SK-N-SH (cell line): ENCODE measurements around the gene PRKG1. TPM values are rescaled to one million over a fixed set of nuclear protein-coding genes. Genes with fewer than 3 reads are reported as not detected.
A peak's percentile ranks its signal among the peaks of the same experiment; 100 is the strongest.

ENCODE experiments used
- CTCF ChIA-PET: fragments of 300-600, 350-600 bp; formaldehyde crosslinking; extraction: SDS; loops from one replicate; lab custom pipeline; 2021; lab: Yijun Ruan, JAX
- POLR2A ChIA-PET: fragments of 350-600 bp; sonication (Branson Sonifier 250); formaldehyde crosslinking; extraction: SDS; loops from one replicate; lab custom pipeline; 2020; ENCODE audit warnings: antibody characterized with exemption, inconsistent platforms; lab: Yijun Ruan, JAX
- DNase-seq: peaks from one replicate; pipeline ENCODE4 v3.0.0; 2012
- H2AFZ ChIP-seq: fragments of 200-600 bp; sonication (generic); 2 replicates; pipeline ENCODE4 v1.8.1; 2016; ENCODE audit warnings: antibody characterized with exemption, mild to moderate bottlenecking, low read depth
- H3F3A ChIP-seq: fragments of 200-600 bp; sonication (generic); replicated peaks from 2 replicates; pipeline ENCODE3; 2016; ENCODE audit warnings: antibody characterized with exemption, mild to moderate bottlenecking; ENCODE audit not compliant: insufficient read depth
- H3K27ac ChIP-seq, 2 experiments: fragments of 200-500 bp in 1 of 2; fragments of 200-600 bp in 1 of 2; sonication (Bioruptor generic) in 1 of 2; sonication (generic), shearing (Covaris generic) in 1 of 2; 2 replicates each; pipeline versions ENCODE4 v1.5.1 to v1.6.1; 2014 to 2016; ENCODE audit warnings: low read depth in 2 of 2, inconsistent platforms in 1 of 2, low read length in 1 of 2, mild to moderate bottlenecking in 1 of 2, mixed read lengths in 1 of 2
- H3K27me3 ChIP-seq: fragments of 200-600 bp; sonication (generic), shearing (Covaris generic); 2 replicates; pipeline ENCODE4 v1.6.1; 2016; ENCODE audit warnings: mixed run types; ENCODE audit not compliant: insufficient read depth
- H3K36me3 ChIP-seq, 2 experiments: fragments of 200-500 bp in 1 of 2; fragments of 200-600 bp in 1 of 2; sonication (Bioruptor generic) in 1 of 2; sonication (generic) in 1 of 2; replicated peaks in 1 of 2; 2 replicates each; pipeline versions ENCODE3 to v1.5.1; 2014 to 2016; ENCODE audit warnings: low read length in 1 of 2, mild to moderate bottlenecking in 1 of 2; ENCODE audit not compliant: insufficient read depth in 2 of 2, control insufficient read depth in 1 of 2
- H3K4me1 ChIP-seq, 2 experiments: fragments of 200-500 bp in 1 of 2; fragments of 200-600 bp in 1 of 2; sonication (Bioruptor generic) in 1 of 2; sonication (generic), shearing (Covaris generic) in 1 of 2; 2 replicates each; pipeline versions ENCODE4 v1.5.1 to v1.6.1; 2014 to 2016; ENCODE audit warnings: low read depth in 1 of 2, low read length in 1 of 2, mixed run types in 1 of 2; ENCODE audit not compliant: insufficient read depth in 2 of 2, control insufficient read depth in 1 of 2
- H3K4me2 ChIP-seq: fragments of 200-600 bp; sonication (generic), shearing (Covaris generic); 2 replicates; pipeline ENCODE4 v1.6.1; 2017; ENCODE audit warnings: mixed run types
- H3K4me3 ChIP-seq, 2 experiments: fragments of 200-500 bp in 1 of 2; fragments of 200-600 bp in 1 of 2; sonication (Bioruptor generic) in 1 of 2; sonication (generic), shearing (Covaris generic) in 1 of 2; 2 replicates each; pipeline versions ENCODE4 v1.5.1 to v1.8.1; 2014 to 2016; ENCODE audit warnings: low read depth in 2 of 2, inconsistent platforms in 1 of 2, low read length in 1 of 2, mild to moderate bottlenecking in 1 of 2, mixed read lengths in 1 of 2, moderate library complexity in 1 of 2
- H3K79me2 ChIP-seq: fragments of 200-600 bp; sonication (generic); 2 replicates; pipeline ENCODE4 v1.8.1; 2017; ENCODE audit warnings: mild to moderate bottlenecking; ENCODE audit not compliant: insufficient read depth
- H3K9ac ChIP-seq: fragments of 200-600 bp; sonication (generic); 2 replicates; pipeline ENCODE4 v1.6.1; 2017; ENCODE audit warnings: mixed run types
- H3K9me2 ChIP-seq: fragments of 200-600 bp; sonication (generic); 2 replicates; pipeline ENCODE4 v1.6.1; 2017; ENCODE audit warnings: mixed run types
- H3K9me3 ChIP-seq: fragments of 200-600 bp; sonication (generic); 2 replicates; pipeline ENCODE4 v1.6.1; 2017; ENCODE audit warnings: mixed run types, mild to moderate bottlenecking, moderate library complexity
- H4K20me1 ChIP-seq: fragments of 200-600 bp; sonication (generic); 2 replicates; pipeline ENCODE4 v1.6.1; 2017; ENCODE audit warnings: mild to moderate bottlenecking, mixed run types; ENCODE audit not compliant: insufficient read depth
- ELF1 ChIP-seq: IDR thresholded peaks from 2 replicates; pipeline ENCODE4 v1.4.0; 2012
- EP300 ChIP-seq, 2 experiments: IDR thresholded peaks; 2 replicates each; pipeline versions ENCODE4 v1.4.0 to v1.6.1; 2012; ENCODE audit warnings: borderline replicate concordance in 1 of 2, low read depth in 1 of 2, low read length in 1 of 2
- FOSL2 ChIP-seq: IDR thresholded peaks from 2 replicates; pipeline ENCODE4 v1.4.0; 2012; ENCODE audit warnings: low read depth, mild to moderate bottlenecking, moderate library complexity, borderline replicate concordance
- FOXM1 ChIP-seq: IDR thresholded peaks from 2 replicates; pipeline ENCODE4 v1.4.0; 2012; ENCODE audit warnings: low read depth, mild to moderate bottlenecking
- GABPA ChIP-seq: IDR thresholded peaks from 2 replicates; pipeline ENCODE4 v1.4.0; 2012; ENCODE audit warnings: low read depth, mild to moderate bottlenecking
- GATA2 ChIP-seq: sonication (generic); formaldehyde crosslinking; IDR thresholded peaks from 2 replicates; pipeline ENCODE4 v1.5.0; 2020; ENCODE audit warnings: mild to moderate bottlenecking, missing genetic modification reagents
- JUND ChIP-seq: IDR thresholded peaks from 2 replicates; pipeline ENCODE4 v1.4.0; 2012
- MXI1 ChIP-seq: IDR thresholded peaks from 2 replicates; pipeline ENCODE4 v1.6.1; 2012; ENCODE audit warnings: mild to moderate bottlenecking, low read depth, low read length, improper control_type of control experiment
- NFIC ChIP-seq: IDR thresholded peaks from 2 replicates; pipeline ENCODE4 v1.4.0; 2012; ENCODE audit warnings: borderline replicate concordance
- NRF1 ChIP-seq: IDR thresholded peaks from 2 replicates; pipeline ENCODE4 v1.6.1; 2012; ENCODE audit warnings: low read depth, mild to moderate bottlenecking, low read length
- POLR2AphosphoS5 ChIP-seq: IDR thresholded peaks from 2 replicates; pipeline ENCODE4 v1.6.1; 2012; ENCODE audit warnings: low read depth, low read length
- RCOR1 ChIP-seq: fragments of 150-350 bp; IDR thresholded peaks from 2 replicates; pipeline ENCODE4 v1.6.1; 2017; ENCODE audit warnings: antibody characterized with exemption, low read length
- RXRA ChIP-seq: IDR thresholded peaks from 2 replicates; pipeline ENCODE4 v1.4.0; 2012; ENCODE audit warnings: low read depth, mild to moderate bottlenecking, borderline replicate concordance
- TAF1 ChIP-seq: IDR thresholded peaks from 2 replicates; pipeline ENCODE4 v1.6.1; 2012; ENCODE audit warnings: low read depth, mild to moderate bottlenecking, low read length, moderate library complexity, borderline replicate concordance
- TEAD4 ChIP-seq: IDR thresholded peaks from 2 replicates; pipeline ENCODE4 v1.4.0; 2012; ENCODE audit warnings: mild to moderate bottlenecking, borderline replicate concordance; ENCODE audit not compliant: insufficient read depth
- WGBS: methylation state at CpG from one replicate; pipeline ENCODE4 v1.1.6; 2017; ENCODE audit warnings: low lambda C conversion rate; 5-methylcytosine and 5-hydroxymethylcytosine counted together
- polyA plus RNA-seq, 3 experiments: library from polyadenylated mRNA; depleted of rRNA; stranded (reverse); fragments of >200 nt; gene quantifications; 2 replicates each; pipeline ENCODE4 v1.2.3, GENCODE V29; 2012
- TF ChIP-seq, protein P1 (sequence below): IDR thresholded peaks from 2 replicates; pipeline ENCODE4; 2012
- TF ChIP-seq, protein P2 (sequence below): IDR thresholded peaks from 2 replicates; pipeline ENCODE4 v1.4.0; 2012; ENCODE audit warnings: low read depth, borderline replicate concordance
- TF ChIP-seq, protein P3 (sequence below): fragments of 150-350 bp; IDR thresholded peaks from 2 replicates; pipeline ENCODE4 v1.6.1; 2017; ENCODE audit warnings: antibody characterized with exemption, low read length, low read depth, borderline replicate concordance

Gene PRKG1
- polyA plus RNA-seq, 1 of the 3 experiments (the other 2 are of a cell fraction) = 4.1 TPM

DNA sequence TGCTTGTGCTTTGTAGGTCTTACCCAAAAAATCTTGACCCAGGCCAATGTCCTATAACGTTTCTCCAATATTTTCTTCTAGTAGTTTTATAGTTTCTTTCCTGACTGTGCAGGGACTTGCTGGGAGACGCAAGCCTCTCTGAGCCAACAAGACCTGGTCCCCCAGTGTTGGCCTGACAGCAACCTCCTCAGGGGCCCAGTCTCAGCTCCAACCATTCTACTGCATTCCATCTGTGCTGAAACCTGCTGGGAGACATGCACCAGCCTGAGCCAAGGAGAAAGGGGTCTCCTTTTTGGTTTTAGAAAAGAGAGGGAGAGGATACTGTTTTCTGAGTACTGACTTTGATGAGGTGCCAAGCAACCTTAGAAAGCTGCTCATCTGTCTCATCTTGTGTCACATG lies 251.4 kb downstream of the PRKG1 start:
- Histone ChIP-seq H3K9ac (no peak overlapping the region), H3K36me3 (no peaks in the 10 kb centered on the region), H3K4me1 (peaks cover 0 to 6% of the 10 kb centered on the region in 2 experiments; a peak in 1 of 4 replicates), H3K4me2 (no peak overlapping the region), H3K4me3 (no peak overlapping the region), H3F3A (no peaks in the 10 kb centered on the region), H2AFZ (no peak overlapping the region), H3K27ac (no peak overlapping the region), H3K9me3 (no peaks in the 10 kb centered on the region), H3K9me2 (no peaks in the 10 kb centered on the region), H4K20me1 (no peaks in the 10 kb centered on the region), H3K79me2 (no peaks in the 10 kb centered on the region), H3K27me3 (no peaks in the 10 kb centered on the region)
- TF ChIP-seq GABPA = no peak
- TF ChIP-seq POLR2AphosphoS5 = no peak
- TF ChIP-seq RXRA = no peak
- no peak for TF ChIP-seq EP300 (IDR thresholded peaks at IDR 0.05; ENCODE audit: borderline replicate concordance in 1 of 2, low read depth in 1 of 2, low read length in 1 of 2)
- no peak for TF ChIP-seq NRF1
- TF ChIP-seq JUND = no peak
- no peak for TF ChIP-seq FOSL2
- no peak for TF ChIP-seq TAF1
- TF ChIP-seq NFIC = no peak
- no peak for TF ChIP-seq FOXM1
- no peak for TF ChIP-seq ELF1
- DNase-seq = no peak
- CTCF ChIA-PET = no interaction called here
- 83% methylated on average over 2 of the region's 2 CpGs for WGBS
- POLR2A ChIA-PET = no interaction called here

DNA sequence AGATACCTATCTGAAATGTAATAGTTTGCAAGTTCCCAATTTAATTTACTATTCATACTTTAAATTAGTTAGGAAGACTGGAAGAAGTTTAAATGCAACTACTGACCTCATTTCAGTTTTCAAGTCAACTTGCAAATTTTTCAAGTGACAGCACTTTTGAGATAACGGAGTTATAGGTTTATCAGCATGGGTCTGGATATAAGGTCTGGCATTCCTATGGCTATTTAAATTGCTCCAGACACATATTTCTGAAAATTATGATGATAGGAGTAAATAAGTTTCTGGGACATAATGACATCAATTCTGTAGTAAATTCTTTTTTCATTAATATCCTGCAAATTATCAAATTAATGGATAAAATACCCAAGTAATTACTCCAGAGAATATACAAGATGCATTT lies 251.9 kb downstream of the PRKG1 start:
- Histone ChIP-seq H3K27me3 (no peaks in the 10 kb centered on the region), H3K79me2 (no peaks in the 10 kb centered on the region), H4K20me1 (no peaks in the 10 kb centered on the region), H3K4me3 (no peak overlapping the region), H3K36me3 (no peaks in the 10 kb centered on the region), H3K4me1 (peaks cover 0 to 6% of the 10 kb centered on the region in 2 experiments; a peak in 1 of 4 replicates), H3K9me3 (no peaks in the 10 kb centered on the region), H3K4me2 (no peak overlapping the region), H3K9me2 (no peaks in the 10 kb centered on the region), H3F3A (no peaks in the 10 kb centered on the region), H2AFZ (no peak overlapping the region), H3K9ac (no peak overlapping the region), H3K27ac (no peak overlapping the region)
- ChIA-PET POLR2A (no interaction called here), CTCF (interaction anchor here (0.9 kb wide), 1 partner anchor 11 kb away, joined by 3 read pairs; no protein-coding TSS in a partner anchor)
- TF ChIP-seq RCOR1 = peak; percentile 21; the same call in 1 of the 2 replicates
- no peak for TF ChIP-seq ELF1
- DNase-seq = no peak
- WGBS = 72% methylated on average over 1 of the region's 1 CpG

DNA sequence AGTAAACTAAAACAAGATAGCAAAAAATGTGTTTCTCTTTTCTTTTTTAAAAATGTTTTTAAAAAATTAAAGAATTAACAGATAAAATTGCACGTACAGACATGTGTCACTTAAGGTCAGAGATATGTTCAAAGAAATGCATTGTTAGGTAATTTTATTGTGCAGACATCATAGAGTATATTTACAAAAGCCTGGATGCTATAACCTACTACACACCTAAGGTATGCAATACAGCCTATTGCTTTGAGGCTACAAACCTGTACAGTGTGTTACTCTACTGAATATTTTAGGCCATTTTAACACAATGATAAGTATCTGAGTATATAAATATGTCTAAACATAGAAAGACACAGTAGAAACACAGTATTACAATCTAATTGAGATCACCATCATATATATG lies 253.1 kb downstream of the PRKG1 start:
- no peak overlapping the region for H2AFZ ChIP-seq
- no peak overlapping the region for H3K27ac ChIP-seq
- no peaks in the 10 kb centered on the region for H3K9me3 ChIP-seq
- no peaks in the 10 kb centered on the region for H3K36me3 ChIP-seq
- 88% methylated on average over 1 of the region's 1 CpG for WGBS
- no peak overlapping the region for H3K9ac ChIP-seq
- H4K20me1 ChIP-seq = no peaks in the 10 kb centered on the region
- TF ChIP-seq, protein P1, sequence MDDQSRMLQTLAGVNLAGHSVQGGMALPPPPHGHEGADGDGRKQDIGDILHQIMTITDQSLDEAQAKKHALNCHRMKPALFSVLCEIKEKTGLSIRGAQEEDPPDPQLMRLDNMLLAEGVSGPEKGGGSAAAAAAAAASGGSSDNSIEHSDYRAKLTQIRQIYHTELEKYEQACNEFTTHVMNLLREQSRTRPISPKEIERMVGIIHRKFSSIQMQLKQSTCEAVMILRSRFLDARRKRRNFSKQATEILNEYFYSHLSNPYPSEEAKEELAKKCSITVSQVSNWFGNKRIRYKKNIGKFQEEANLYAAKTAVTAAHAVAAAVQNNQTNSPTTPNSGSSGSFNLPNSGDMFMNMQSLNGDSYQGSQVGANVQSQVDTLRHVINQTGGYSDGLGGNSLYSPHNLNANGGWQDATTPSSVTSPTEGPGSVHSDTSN = no peak
- TF ChIP-seq MXI1 (no peak), ELF1 (no peak), TEAD4 (no peak), GATA2 (CRISPR knock-in tag) (no peak), FOSL2 (no peak)
- TF ChIP-seq, protein P2, sequence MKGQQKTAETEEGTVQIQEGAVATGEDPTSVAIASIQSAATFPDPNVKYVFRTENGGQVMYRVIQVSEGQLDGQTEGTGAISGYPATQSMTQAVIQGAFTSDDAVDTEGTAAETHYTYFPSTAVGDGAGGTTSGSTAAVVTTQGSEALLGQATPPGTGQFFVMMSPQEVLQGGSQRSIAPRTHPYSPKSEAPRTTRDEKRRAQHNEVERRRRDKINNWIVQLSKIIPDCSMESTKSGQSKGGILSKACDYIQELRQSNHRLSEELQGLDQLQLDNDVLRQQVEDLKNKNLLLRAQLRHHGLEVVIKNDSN = no peak
- TF ChIP-seq, protein P3, sequence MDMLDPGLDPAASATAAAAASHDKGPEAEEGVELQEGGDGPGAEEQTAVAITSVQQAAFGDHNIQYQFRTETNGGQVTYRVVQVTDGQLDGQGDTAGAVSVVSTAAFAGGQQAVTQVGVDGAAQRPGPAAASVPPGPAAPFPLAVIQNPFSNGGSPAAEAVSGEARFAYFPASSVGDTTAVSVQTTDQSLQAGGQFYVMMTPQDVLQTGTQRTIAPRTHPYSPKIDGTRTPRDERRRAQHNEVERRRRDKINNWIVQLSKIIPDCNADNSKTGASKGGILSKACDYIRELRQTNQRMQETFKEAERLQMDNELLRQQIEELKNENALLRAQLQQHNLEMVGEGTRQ = no peak
- no peaks in the 10 kb centered on the region for H3K79me2 ChIP-seq
- H3K9me2 ChIP-seq = no peaks in the 10 kb centered on the region
- no peak overlapping the region for H3K4me2 ChIP-seq
- H3F3A ChIP-seq = no peaks in the 10 kb centered on the region
- no peaks in the 10 kb centered on the region for H3K27me3 ChIP-seq
- POLR2A ChIA-PET = no interaction called here
- CTCF ChIA-PET = no interaction called here
- no peak for DNase-seq
- H3K4me1 ChIP-seq = no peaks in the 10 kb centered on the region; a peak in 1 of 4 replicates
- H3K4me3 ChIP-seq = no peak overlapping the region
